Heart left ventricle (tissue), 13 donors: ENCODE measurements around the gene RUNX1.

Experiments used
- POLR2A ChIP-seq, 2 donors: fragments of 450-650 bp; IDR thresholded peaks; one replicate each; pipeline ENCODE4 v1.6.1; 2017; ENCODE audit warnings: antibody characterized with exemption in 2 of 2, mild to moderate bottlenecking in 2 of 2, moderate library complexity in 2 of 2
- TF ChIP-seq, protein P1 (sequence below), 12 donors: fragments of 200-600 bp; sonication (generic) in 4 of 12; IDR thresholded peaks; one replicate each; pipeline versions ENCODE4 v1.5.0 to v1.8.0; 2018 to 2022; ENCODE audit warnings: antibody characterized with exemption in 12 of 12, mild to moderate bottlenecking in 5 of 12
- donor health status: ischemic (EF 13 %, LVEDD 7.1; RV severe dilation, severe dysfunction).
- donor health status: DM: no; HTN: yes; CAD: no.
- donor health status: DM: no; HTN: no; CAD: no.
- donor health status: ischemic (EF 25% LVEDD 6.9; RV normal size, moderate dysfunction).
- donor health status: ischemic (EF 25% LVEDD 5.7; RV mildly dilated, moderate dysfunction).
- donor health status: ischemic (EF 35%, LVEDD 5.7; RV mildly dilated, moderate dysfunction).
- donor health status: nonischemic (EF 11% LVEDD 7.7; RV severe dilation, severe dysfunction).
- donor health status: DM: yes; HTN: yes; CAD: no.
- donor health status: PGD.
- donor health status: ischemic (EF 29% LVEDD 5.4; RV normal size, mild dysfunction).
- donor health status: nonischemic (EF 23%, LVEDD 6.1; RV moderate dilation, normal function).

GRCh38 chr21:34783815-34784214 is 265.3 kb downstream of the RUNX1 start:
- TF ChIP-seq, protein P1, sequence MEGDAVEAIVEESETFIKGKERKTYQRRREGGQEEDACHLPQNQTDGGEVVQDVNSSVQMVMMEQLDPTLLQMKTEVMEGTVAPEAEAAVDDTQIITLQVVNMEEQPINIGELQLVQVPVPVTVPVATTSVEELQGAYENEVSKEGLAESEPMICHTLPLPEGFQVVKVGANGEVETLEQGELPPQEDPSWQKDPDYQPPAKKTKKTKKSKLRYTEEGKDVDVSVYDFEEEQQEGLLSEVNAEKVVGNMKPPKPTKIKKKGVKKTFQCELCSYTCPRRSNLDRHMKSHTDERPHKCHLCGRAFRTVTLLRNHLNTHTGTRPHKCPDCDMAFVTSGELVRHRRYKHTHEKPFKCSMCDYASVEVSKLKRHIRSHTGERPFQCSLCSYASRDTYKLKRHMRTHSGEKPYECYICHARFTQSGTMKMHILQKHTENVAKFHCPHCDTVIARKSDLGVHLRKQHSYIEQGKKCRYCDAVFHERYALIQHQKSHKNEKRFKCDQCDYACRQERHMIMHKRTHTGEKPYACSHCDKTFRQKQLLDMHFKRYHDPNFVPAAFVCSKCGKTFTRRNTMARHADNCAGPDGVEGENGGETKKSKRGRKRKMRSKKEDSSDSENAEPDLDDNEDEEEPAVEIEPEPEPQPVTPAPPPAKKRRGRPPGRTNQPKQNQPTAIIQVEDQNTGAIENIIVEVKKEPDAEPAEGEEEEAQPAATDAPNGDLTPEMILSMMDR (IDR thresholded peaks at IDR 0.05) = no peak
- TF ChIP-seq POLR2A (IDR thresholded peaks at IDR 0.05) = no peak
